Lower leg skin (tissue), 3 donors: ENCODE results near the gene ADAMTS14.

Experiments
- CTCF ChIP-seq, 3 donors: fragments of 450-650 bp; IDR thresholded peaks; one replicate each; pipeline ENCODE4 v1.5.1; 2016; ENCODE audit warnings: antibody characterized with exemption in 3 of 3, mild to moderate bottlenecking in 3 of 3, moderate library complexity in 2 of 3
- POLR2A ChIP-seq, 2 donors: fragments of 450-650 bp; IDR thresholded peaks; one replicate each; pipeline ENCODE4 v1.6.1; 2016 to 2017; ENCODE audit warnings: antibody characterized with exemption in 2 of 2, mild to moderate bottlenecking in 1 of 2, moderate library complexity in 1 of 2

DNA sequence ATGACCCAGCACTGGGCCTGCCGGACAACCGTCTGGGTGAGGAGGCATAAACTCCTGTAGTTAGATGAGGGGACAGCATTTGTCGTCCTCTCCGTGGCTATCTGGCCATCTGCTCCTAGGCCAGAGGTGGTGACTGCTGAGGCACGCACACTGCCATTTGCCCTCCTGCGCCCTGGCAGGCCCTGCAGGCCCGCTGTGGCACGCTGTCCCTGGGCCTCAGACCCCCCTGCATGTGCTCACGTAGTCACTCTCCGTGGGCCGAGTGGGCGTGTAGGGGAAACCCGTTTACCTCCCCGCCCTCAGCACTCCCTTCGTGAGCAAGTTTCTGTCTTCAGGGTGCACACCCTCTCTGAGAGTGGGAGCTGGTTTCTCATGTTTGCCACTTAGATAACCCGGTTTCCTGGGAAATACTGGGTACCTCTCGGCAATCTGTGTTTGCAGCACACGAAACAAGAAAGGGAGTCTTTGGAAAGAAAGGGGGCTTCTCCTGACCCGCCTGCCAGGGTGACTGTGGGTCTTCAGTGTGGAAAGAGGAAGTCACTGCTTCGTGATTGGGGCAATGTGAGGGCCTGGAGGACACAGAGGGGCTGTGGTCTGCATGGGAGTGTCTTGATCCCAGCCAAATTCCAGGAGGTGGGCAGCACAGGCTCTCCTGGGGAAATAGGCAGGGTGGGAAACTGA lies 10.8 kb downstream of the ADAMTS14 start:
- no peak for TF ChIP-seq POLR2A (IDR thresholded peaks at IDR 0.05)
- no peak for TF ChIP-seq CTCF (IDR thresholded peaks at IDR 0.05)
